GM12874 (cell line): ENCODE data around the gene FATE1.

Experiments used
- TF ChIP-seq, protein P1 (sequence below): IDR thresholded peaks from 2 replicates; pipeline ENCODE4 v1.5.1; 2011; ENCODE audit warnings: low read depth, mild to moderate bottlenecking, control low read depth, low read length, moderate library complexity; ENCODE audit not compliant: insufficient read depth

The FATE1 gene

DNA sequence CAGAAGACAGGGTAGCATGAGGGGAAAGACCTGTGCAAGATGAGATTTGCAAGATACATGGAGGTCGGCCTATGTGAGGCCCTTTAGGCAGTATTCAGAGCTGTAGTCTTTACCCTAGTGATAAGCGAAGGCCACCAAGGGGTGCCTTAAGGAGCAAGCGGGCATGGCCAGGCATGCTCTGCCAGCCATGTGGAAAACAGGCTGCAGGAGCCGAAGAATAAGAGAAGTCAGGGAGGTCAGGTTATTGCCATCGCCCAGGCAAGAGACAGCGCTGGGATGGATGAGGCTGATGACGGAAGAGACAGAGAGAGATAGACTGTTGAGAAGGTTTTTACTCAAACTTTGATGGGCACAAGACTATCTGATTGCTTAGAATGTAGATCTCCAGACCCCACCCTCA, 7.0 kb upstream of the FATE1 start:
- TF ChIP-seq, protein P1, sequence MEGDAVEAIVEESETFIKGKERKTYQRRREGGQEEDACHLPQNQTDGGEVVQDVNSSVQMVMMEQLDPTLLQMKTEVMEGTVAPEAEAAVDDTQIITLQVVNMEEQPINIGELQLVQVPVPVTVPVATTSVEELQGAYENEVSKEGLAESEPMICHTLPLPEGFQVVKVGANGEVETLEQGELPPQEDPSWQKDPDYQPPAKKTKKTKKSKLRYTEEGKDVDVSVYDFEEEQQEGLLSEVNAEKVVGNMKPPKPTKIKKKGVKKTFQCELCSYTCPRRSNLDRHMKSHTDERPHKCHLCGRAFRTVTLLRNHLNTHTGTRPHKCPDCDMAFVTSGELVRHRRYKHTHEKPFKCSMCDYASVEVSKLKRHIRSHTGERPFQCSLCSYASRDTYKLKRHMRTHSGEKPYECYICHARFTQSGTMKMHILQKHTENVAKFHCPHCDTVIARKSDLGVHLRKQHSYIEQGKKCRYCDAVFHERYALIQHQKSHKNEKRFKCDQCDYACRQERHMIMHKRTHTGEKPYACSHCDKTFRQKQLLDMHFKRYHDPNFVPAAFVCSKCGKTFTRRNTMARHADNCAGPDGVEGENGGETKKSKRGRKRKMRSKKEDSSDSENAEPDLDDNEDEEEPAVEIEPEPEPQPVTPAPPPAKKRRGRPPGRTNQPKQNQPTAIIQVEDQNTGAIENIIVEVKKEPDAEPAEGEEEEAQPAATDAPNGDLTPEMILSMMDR: no peak

GRCh38 chrX:151710457-151710856, 5.4 kb upstream of the FATE1 start:
- TF ChIP-seq, protein P1: no peak

DNA sequence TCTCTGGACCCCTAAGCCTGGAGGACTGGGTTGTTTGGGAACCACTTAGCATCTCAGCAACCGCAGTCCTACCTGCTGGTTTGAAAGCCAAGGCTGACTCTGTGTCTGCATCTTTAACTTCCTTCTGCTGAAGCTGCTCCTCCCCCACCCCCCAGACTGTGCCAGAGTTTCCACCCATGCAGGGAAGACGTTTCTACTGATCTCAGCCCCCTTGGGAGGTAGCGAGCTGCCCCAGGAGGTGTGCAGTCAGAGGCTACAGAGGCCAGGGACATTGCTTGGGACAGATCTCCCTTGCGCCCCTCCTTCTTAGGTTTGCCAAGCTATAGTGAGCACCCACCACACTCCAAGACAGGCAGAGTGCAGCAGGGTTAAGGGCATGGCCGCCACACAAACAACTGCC, 4.7 kb upstream of the FATE1 start:
- TF ChIP-seq, protein P1: no peak

DNA sequence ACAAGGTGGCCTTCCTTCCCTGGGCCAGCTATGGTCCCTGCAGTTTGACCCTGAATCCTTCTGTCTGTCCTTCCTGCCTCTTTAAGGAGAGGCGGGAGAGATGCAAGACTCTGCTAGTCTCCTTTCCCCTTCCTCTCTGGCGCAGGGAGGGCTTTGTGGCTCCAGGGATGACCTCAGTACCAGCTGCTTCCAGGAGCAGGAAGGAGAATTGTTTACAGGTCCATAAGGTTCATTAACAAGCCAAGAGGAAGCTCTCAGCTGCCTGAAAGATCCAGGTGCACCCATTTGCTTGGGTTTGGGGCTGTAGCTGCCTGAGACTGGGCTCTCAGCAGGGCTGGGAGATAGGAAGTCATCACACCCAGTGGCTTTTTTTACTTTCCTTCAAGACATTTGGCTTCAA, 4.0 kb upstream of the FATE1 start:
- TF ChIP-seq, protein P1: no peak

- TF ChIP-seq, protein P1: no peak
Measured at GRCh38 chrX:151712253-151712652, 3.6 kb upstream of the FATE1 start.

DNA sequence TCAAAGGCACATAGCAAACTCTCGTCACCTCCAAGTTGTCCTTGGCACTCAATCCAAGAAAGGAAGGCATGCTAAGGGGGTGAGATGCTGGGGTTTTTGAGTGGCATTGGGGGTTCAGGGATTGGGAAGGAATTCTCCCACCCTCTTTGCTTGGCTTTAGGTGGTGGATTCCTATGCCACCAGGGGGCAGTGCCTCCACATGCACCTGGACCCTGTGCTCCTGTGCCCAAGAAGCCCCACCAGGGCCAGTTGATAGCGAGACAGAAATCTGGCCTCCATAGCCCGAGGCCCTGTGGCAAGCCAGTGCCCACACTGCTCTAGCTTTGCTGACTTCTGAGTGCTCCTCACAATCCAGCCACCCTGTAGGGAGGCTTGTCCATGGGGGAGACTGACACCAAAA, 2.0 kb upstream of the FATE1 start:
- TF ChIP-seq, protein P1: peak; percentile 54; the same call in 1 of the 2 replicates

- TF ChIP-seq, protein P1: no peak
Measured at GRCh38 chrX:151714362-151714761, 1.5 kb upstream of the FATE1 start.
